ENCODE measurements around the gene GAK.
"Not testable (repeated sequence)": the region's sequence is repeated elsewhere in the genome, so short reads cannot be mapped to it uniquely, and the experiment has no call there.

The GAK gene

GRCh38 chr4:946517-947471, 14.7 kb upstream of the GAK start:
- no peak for TF ChIP-seq CTCF (IDR thresholded peaks at IDR 0.05; ENCODE audit: insufficient read depth, low read depth, low read length, missing control alignments)
- no peak overlapping the region for H3K4me3 ChIP-seq (ENCODE audit: low read length)
- DNase-seq (ENCODE audit: low read depth), result no peak

- no peak for TF ChIP-seq CTCF (IDR thresholded peaks at IDR 0.05; ENCODE audit: insufficient read depth, low read depth, low read length, missing control alignments)
- H3K4me3 ChIP-seq (ENCODE audit: low read length), result no peak overlapping the region
- DNase-seq (ENCODE audit: low read depth), result no peak
These were observed 14.0 kb upstream of the GAK start for GRCh38 chr4:946103-946450.

- no peak for TF ChIP-seq CTCF (IDR thresholded peaks at IDR 0.05; ENCODE audit: insufficient read depth, low read depth, low read length, missing control alignments)
- DNase-seq (ENCODE audit: low read depth), result no peak
- H3K4me3 ChIP-seq (ENCODE audit: low read length), result no peak overlapping the region
These were observed 13.4 kb upstream of the GAK start for GRCh38 chr4:945274-946102.

- DNase-seq (ENCODE audit: low read depth); H3K4me3 ChIP-seq (ENCODE audit: low read length): not testable (repeated sequence)
These were observed 7.4 kb upstream of the GAK start for GRCh38 chr4:939508-939907.

GRCh38 chr4:932713-933070, 576 bp upstream of the GAK start:
- no peak for TF ChIP-seq CTCF (IDR thresholded peaks at IDR 0.05; ENCODE audit: insufficient read depth, low read depth, low read length, missing control alignments)
- H3K4me3 ChIP-seq (ENCODE audit: low read length), result peak overlapping the region; percentile 67
- no peak for DNase-seq (ENCODE audit: low read depth)

GRCh38 chr4:931194-931959, 739 bp downstream of the GAK start:
- TF ChIP-seq CTCF (IDR thresholded peaks at IDR 0.05; ENCODE audit: insufficient read depth, low read depth, low read length, missing control alignments), result no peak
- peak; percentile 39 for DNase-seq (ENCODE audit: low read depth)
- H3K4me3 ChIP-seq (ENCODE audit: low read length), result peak overlapping the region; percentile 67

GRCh38 chr4:930827-931193, 1.3 kb downstream of the GAK start:
- peak overlapping the region; percentile 67 for H3K4me3 ChIP-seq (ENCODE audit: low read length)
- TF ChIP-seq CTCF (IDR thresholded peaks at IDR 0.05; ENCODE audit: insufficient read depth, low read depth, low read length, missing control alignments), result no peak
- DNase-seq (ENCODE audit: low read depth), result peak; percentile 8

All from epithelial cell of esophagus (primary cell).